NCI-H748 (cell line): ENCODE measurements around the gene CCDC160.

ENCODE experiments used
- DNase-seq: peaks from one replicate; lab custom pipeline; 2025; ENCODE audit not compliant: unreplicated experiment; lab: John Stamatoyannopoulos, UW

The CCDC160 gene

GRCh38 chrX:134294548-134294947 lies 57.6 kb downstream of the CCDC160 start:
- DNase-seq, result no peak
